ENCODE measurements around the gene TTC1.

The TTC1 gene

DNA sequence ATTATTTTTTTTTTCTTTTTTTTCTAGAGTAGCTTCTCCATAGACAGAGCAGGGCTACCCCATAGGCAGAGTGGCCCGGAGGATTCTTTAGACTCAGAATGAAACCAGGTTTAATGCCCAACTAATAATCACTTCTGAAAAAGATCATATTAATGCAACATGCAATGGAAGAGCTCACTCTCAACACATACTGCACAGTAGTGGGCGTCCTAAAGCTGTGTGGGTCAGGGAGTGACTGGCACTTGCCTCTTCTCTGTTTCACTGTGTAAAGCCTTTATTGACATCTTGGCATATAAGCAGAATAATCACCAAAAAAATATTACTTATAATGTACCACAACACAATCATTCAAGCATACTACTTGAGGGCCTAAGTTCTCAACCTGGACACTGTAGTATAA lies 99.2 kb downstream of the TTC1 start:
- TF ChIP-seq FOXP2 (optimal IDR thresholded peaks at IDR 0.05; ENCODE audit: borderline replicate concordance, extremely low read depth, extremely low read length, insufficient read depth) (no peak), TAF1 (IDR thresholded peaks at IDR 0.05; ENCODE audit: borderline replicate concordance, insufficient read depth, low read length) (no peak), POLR2AphosphoS5 (IDR thresholded peaks at IDR 0.05; ENCODE audit: low read depth, low read length) (no peak), SIN3A (IDR thresholded peaks at IDR 0.05; ENCODE audit: borderline replicate concordance, insufficient read depth, low read length) (no peak)
- TF ChIP-seq, protein P1, sequence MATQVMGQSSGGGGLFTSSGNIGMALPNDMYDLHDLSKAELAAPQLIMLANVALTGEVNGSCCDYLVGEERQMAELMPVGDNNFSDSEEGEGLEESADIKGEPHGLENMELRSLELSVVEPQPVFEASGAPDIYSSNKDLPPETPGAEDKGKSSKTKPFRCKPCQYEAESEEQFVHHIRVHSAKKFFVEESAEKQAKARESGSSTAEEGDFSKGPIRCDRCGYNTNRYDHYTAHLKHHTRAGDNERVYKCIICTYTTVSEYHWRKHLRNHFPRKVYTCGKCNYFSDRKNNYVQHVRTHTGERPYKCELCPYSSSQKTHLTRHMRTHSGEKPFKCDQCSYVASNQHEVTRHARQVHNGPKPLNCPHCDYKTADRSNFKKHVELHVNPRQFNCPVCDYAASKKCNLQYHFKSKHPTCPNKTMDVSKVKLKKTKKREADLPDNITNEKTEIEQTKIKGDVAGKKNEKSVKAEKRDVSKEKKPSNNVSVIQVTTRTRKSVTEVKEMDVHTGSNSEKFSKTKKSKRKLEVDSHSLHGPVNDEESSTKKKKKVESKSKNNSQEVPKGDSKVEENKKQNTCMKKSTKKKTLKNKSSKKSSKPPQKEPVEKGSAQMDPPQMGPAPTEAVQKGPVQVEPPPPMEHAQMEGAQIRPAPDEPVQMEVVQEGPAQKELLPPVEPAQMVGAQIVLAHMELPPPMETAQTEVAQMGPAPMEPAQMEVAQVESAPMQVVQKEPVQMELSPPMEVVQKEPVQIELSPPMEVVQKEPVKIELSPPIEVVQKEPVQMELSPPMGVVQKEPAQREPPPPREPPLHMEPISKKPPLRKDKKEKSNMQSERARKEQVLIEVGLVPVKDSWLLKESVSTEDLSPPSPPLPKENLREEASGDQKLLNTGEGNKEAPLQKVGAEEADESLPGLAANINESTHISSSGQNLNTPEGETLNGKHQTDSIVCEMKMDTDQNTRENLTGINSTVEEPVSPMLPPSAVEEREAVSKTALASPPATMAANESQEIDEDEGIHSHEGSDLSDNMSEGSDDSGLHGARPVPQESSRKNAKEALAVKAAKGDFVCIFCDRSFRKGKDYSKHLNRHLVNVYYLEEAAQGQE (IDR thresholded peaks at IDR 0.05; ENCODE audit: insufficient read depth in 1 of 2, low read depth in 2 of 2, low read length in 2 of 2), result no peak
